Measurements from ENCODE around the gene NT5DC4. TPM values are rescaled to one million over a fixed set of nuclear protein-coding genes. Genes with fewer than 3 reads are reported as not detected.
A peak's percentile ranks its signal among the peaks of the same experiment; 100 is the strongest.

NT5DC4 gene
- total RNA-seq, 1 experiment from 2014 or later: not detected

DNA sequence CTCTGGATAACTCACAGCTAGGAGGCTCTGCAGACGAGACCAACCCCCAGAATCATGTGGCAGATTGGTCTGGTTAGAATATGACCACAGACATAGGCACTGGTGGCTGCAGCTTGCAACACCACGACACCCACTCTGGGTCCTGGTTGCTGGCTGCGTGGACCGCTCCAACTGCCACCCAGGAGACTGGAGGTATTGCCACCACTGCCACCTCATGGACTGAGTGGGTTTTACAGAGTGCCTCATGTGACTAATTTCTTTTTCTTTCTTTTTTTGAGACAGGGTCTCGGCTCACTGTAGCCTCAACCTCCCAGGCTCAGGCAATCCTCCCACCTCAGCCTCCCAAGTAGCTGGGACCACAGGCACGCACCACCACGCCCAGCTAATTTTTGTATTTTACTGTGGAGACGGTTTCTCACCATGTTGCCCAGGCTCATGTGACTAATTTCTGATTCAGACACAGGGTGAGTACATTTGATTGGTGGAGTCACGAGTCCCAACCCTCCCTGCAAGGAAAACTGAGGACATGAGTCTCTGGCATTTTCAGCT is 29.9 kb upstream of the NT5DC4 start:
- TF ChIP-seq, protein P1, sequence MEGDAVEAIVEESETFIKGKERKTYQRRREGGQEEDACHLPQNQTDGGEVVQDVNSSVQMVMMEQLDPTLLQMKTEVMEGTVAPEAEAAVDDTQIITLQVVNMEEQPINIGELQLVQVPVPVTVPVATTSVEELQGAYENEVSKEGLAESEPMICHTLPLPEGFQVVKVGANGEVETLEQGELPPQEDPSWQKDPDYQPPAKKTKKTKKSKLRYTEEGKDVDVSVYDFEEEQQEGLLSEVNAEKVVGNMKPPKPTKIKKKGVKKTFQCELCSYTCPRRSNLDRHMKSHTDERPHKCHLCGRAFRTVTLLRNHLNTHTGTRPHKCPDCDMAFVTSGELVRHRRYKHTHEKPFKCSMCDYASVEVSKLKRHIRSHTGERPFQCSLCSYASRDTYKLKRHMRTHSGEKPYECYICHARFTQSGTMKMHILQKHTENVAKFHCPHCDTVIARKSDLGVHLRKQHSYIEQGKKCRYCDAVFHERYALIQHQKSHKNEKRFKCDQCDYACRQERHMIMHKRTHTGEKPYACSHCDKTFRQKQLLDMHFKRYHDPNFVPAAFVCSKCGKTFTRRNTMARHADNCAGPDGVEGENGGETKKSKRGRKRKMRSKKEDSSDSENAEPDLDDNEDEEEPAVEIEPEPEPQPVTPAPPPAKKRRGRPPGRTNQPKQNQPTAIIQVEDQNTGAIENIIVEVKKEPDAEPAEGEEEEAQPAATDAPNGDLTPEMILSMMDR (IDR thresholded peaks at IDR 0.05; ENCODE audit: unreplicated experiment): peak; percentile 41
- no peaks in the 10 kb centered on the region for H3K36me3 Mint-ChIP-seq (ENCODE audit: insufficient read depth, unreplicated experiment)
- intact Hi-C loops (cut with micrococcal nuclease): loop anchor here (5.0 kb wide), 1 partner anchor 44 kb away; the partner anchor contains the start of gene SLC20A1
- BruUV-seq (replicated peaks): no TSS peak
- peak; percentile 62 for DNase-seq (ENCODE audit: unreplicated experiment)
- ChIA-PET CTCF (interaction anchor here (0.6 to 4.4 kb wide), 12 partner anchors 14 to 90 kb away, joined by 3 to 26 read pairs (median 4); no protein-coding TSS in a partner anchor), POLR2A (interaction anchor here (0.8 to 4.1 kb wide), 10 partner anchors 11 to 106 kb away, joined by 3 to 66 read pairs (median 8); partner anchors contain the start of genes CHCHD5 and SLC20A1)
- no peak overlapping the region for H3K4me3 Mint-ChIP-seq (ENCODE audit: unreplicated experiment)
- no peaks in the 10 kb centered on the region for H3K9me3 Mint-ChIP-seq (ENCODE audit: unreplicated experiment)
- peaks cover 22% of the 10 kb centered on the region for H3K4me1 Mint-ChIP-seq (ENCODE audit: insufficient read depth, unreplicated experiment)
- H3K27me3 Mint-ChIP-seq (ENCODE audit: insufficient read depth, unreplicated experiment): no peaks in the 10 kb centered on the region
- H3K27ac Mint-ChIP-seq (ENCODE audit: low read depth, unreplicated experiment): peak overlapping the region; percentile 86

DNA sequence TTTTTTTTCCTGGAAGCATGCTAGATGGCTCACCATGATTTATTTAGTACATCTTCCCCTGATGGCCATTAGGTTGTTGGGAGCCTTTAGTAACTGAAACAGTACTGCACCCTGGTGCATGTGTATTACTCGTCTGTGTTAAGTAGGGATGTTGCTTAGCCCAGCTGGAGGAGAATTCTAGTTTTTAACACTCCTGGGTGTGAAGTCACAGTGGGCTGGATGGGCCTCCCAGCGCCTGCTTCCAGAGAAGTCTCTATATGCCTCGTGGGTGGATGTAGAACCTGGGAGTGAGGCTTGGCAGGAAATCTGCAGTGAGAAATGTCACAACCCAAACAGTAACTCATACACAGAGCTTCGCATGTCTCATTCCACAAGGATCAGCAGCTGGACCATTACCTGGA is 28.9 kb upstream of the NT5DC4 start:
- Mint-ChIP-seq H3K36me3 (ENCODE audit: insufficient read depth, unreplicated experiment) (no peaks in the 10 kb centered on the region), H3K27me3 (ENCODE audit: insufficient read depth, unreplicated experiment) (no peaks in the 10 kb centered on the region), H3K4me3 (ENCODE audit: unreplicated experiment) (no peak overlapping the region), H3K4me1 (ENCODE audit: insufficient read depth, unreplicated experiment) (peaks cover 22% of the 10 kb centered on the region), H3K9me3 (ENCODE audit: unreplicated experiment) (no peaks in the 10 kb centered on the region), H3K27ac (ENCODE audit: low read depth, unreplicated experiment) (peak overlapping the region; percentile 86)
- POLR2A ChIA-PET: interaction anchor here (0.6 to 4.1 kb wide), 20 partner anchors 12 to 209 kb away, joined by 3 to 66 read pairs (median 4); partner anchors contain the start of genes CHCHD5 and SLC20A1
- TF ChIP-seq, protein P1 (IDR thresholded peaks at IDR 0.05; ENCODE audit: unreplicated experiment): no peak
- DNase-seq (ENCODE audit: unreplicated experiment): peak; percentile 39
- intact Hi-C loops (cut with micrococcal nuclease): loop anchor here (2.0 to 5.0 kb wide), 2 partner anchors 45 to 65 kb away; partner anchors contain the start of gene SLC20A1
- no TSS peak for BruUV-seq (replicated peaks)
- CTCF ChIA-PET: interaction anchor here (0.9 to 4.4 kb wide), 11 partner anchors 8 to 269 kb away, joined by 3 to 26 read pairs (median 6); no protein-coding TSS in a partner anchor

DNA sequence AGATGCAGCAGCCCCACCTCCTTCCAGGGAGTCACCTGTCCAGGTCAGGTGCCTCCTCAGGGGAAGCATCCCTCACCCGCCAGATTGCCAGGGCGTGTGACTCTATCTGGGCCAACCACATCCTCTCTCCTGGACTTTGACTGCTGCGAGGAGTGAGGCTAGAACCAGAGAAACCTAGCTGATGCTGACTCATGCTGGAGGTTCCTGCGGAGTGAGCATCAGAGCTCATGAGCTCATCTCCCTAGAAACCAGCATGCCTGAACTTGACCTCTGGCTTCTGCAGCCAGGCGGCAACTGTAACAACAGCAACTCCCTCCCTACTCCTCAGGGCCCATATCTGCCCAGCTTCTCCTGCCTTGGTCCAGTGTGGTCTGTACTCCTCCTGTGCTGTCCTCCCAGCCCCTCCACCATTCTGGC is 28.3 kb upstream of the NT5DC4 start:
- BruUV-seq (replicated peaks): no TSS peak
- intact Hi-C loops (cut with micrococcal nuclease): loop anchor here (2.0 to 5.0 kb wide), 2 partner anchors 45 to 66 kb away; partner anchors contain the start of gene SLC20A1
- TF ChIP-seq, protein P1 (IDR thresholded peaks at IDR 0.05; ENCODE audit: unreplicated experiment): no peak

DNA sequence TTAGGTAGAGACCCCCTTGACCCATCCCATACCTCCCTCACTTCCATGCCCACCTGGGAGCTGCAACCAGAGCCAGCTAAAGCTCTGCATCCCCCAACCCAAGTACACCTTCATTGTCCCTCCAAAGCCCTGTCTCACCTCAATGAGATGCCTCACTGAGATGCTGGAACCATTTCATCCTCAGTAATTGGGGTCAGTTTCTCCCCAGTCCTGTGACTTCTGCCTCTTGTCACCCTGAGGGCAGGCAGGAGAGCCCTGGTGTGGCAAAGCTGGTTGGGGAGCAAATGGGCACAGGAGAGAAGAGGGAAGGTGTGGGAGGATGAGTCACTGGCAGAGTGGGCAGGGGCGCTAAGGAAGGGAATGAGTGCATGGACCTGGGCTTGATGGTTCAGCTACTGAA is 27.9 kb upstream of the NT5DC4 start:
- Mint-ChIP-seq H3K27me3 (ENCODE audit: insufficient read depth, unreplicated experiment) (no peaks in the 10 kb centered on the region), H3K9me3 (ENCODE audit: unreplicated experiment) (no peaks in the 10 kb centered on the region), H3K4me3 (ENCODE audit: unreplicated experiment) (peak overlapping the region; percentile 7), H3K36me3 (ENCODE audit: insufficient read depth, unreplicated experiment) (no peaks in the 10 kb centered on the region), H3K4me1 (ENCODE audit: insufficient read depth, unreplicated experiment) (peaks cover 22% of the 10 kb centered on the region), H3K27ac (ENCODE audit: low read depth, unreplicated experiment) (peak overlapping the region; percentile 86)
- intact Hi-C loops (cut with micrococcal nuclease): loop anchor here (2.0 to 5.0 kb wide), 2 partner anchors 46 to 66 kb away; partner anchors contain the start of gene SLC20A1
- DNase-seq (ENCODE audit: unreplicated experiment): peak; percentile 56
- no TSS peak for BruUV-seq (replicated peaks)
- ChIA-PET CTCF (interaction anchor here (0.6 to 4.4 kb wide), 13 partner anchors 8 to 268 kb away, joined by 3 to 26 read pairs (median 5); no protein-coding TSS in a partner anchor), POLR2A (interaction anchor here (0.6 to 4.1 kb wide), 18 partner anchors 10 to 210 kb away, joined by 3 to 66 read pairs (median 5); partner anchors contain the start of genes CHCHD5 and SLC20A1)
- TF ChIP-seq, protein P1 (IDR thresholded peaks at IDR 0.05; ENCODE audit: unreplicated experiment): no peak

More for the DNA sequence above, 28.3 kb upstream of the NT5DC4 start:
- CTCF ChIA-PET: interaction anchor here (0.6 to 4.4 kb wide), 14 partner anchors 9 to 268 kb away, joined by 3 to 26 read pairs (median 4); no protein-coding TSS in a partner anchor
- H3K4me3 Mint-ChIP-seq (ENCODE audit: unreplicated experiment): peak overlapping the region; percentile 7
- no peaks in the 10 kb centered on the region for H3K27me3 Mint-ChIP-seq (ENCODE audit: insufficient read depth, unreplicated experiment)
- peak overlapping the region; percentile 86 for H3K27ac Mint-ChIP-seq (ENCODE audit: low read depth, unreplicated experiment)
- DNase-seq (ENCODE audit: unreplicated experiment): peak; percentile 98
- POLR2A ChIA-PET: interaction anchor here (0.5 to 4.1 kb wide), 23 partner anchors 9 to 210 kb away, joined by 3 to 66 read pairs (median 4); partner anchors contain the start of genes CHCHD5 and SLC20A1
- peaks cover 22% of the 10 kb centered on the region for H3K4me1 Mint-ChIP-seq (ENCODE audit: insufficient read depth, unreplicated experiment)
- no peaks in the 10 kb centered on the region for H3K9me3 Mint-ChIP-seq (ENCODE audit: unreplicated experiment)
- no peaks in the 10 kb centered on the region for H3K36me3 Mint-ChIP-seq (ENCODE audit: insufficient read depth, unreplicated experiment)

Data from MCF 10A (cell line).